Measurements from ENCODE around the gene SIT1. TPM values are rescaled to one million over a fixed set of nuclear protein-coding genes. Genes with fewer than 3 reads are reported as not detected.

SIT1 gene
- total RNA-seq, 2 experiments from 2014 or later = 62.0 to 63.7 TPM

- ChIA-PET POLR2A (interaction anchor here (0.6 kb wide), 1 partner anchor 82 kb away, joined by 3 read pairs; no protein-coding TSS in a partner anchor), CTCF (interaction anchor here (0.6 to 1.4 kb wide), 2 partner anchors 11 to 17 kb away, joined by 4 to 5 read pairs; no protein-coding TSS in a partner anchor)
Measured at GRCh38 chr9:35627575-35627974, 23.2 kb downstream of the SIT1 start.

- ChIA-PET CTCF (interaction anchor here (0.8 to 3.0 kb wide), 12 partner anchors 7 to 262 kb away, joined by 3 to 17 read pairs (median 4); partner anchors contain the start of genes CCDC107, RMRP, SIT1 and TESK1), POLR2A (interaction anchor here (0.6 to 2.5 kb wide), 6 partner anchors 9 to 38 kb away, joined by 3 to 10 read pairs (median 6); partner anchors contain the start of genes CCDC107, RMRP and SIT1)
Measured at GRCh38 chr9:35619800-35620158, 31.0 kb downstream of the SIT1 start.

- ChIA-PET POLR2A (interaction anchor here (0.7 to 2.5 kb wide), 6 partner anchors 8 to 46 kb away, joined by 3 to 10 read pairs (median 6); partner anchors contain the start of genes CCDC107, RMRP and SIT1), CTCF (interaction anchor here (0.5 to 3.9 kb wide), 14 partner anchors 7 to 263 kb away, joined by 3 to 25 read pairs (median 5); partner anchors contain the start of genes CCDC107, RMRP, SIT1 and TESK1)
Measured at GRCh38 chr9:35618854-35619799, 31.6 kb downstream of the SIT1 start.

- ChIA-PET CTCF (interaction anchor here (1.4 to 3.9 kb wide), 4 partner anchors 8 to 32 kb away, joined by 3 to 25 read pairs (median 13); partner anchors contain the start of genes SIT1 and TESK1), POLR2A (interaction anchor here (0.7 kb wide), 1 partner anchor 46 kb away, joined by 3 read pairs; no protein-coding TSS in a partner anchor)
Measured at GRCh38 chr9:35618325-35618727, 32.4 kb downstream of the SIT1 start, which contains the start of gene CD72. Gene CD72 (minus strand): TSS chr9:35618413. CDS start chr9:35618303, 110 bp downstream.

GRCh38 chr9:35617548-35617947, 33.2 kb downstream of the SIT1 start:
- ChIA-PET POLR2A (interaction anchor here (0.6 to 1.3 kb wide), 5 partner anchors 12 to 110 kb away, joined by 3 to 4 read pairs (median 3); partner anchors contain the start of gene TESK1), CTCF (interaction anchor here (0.7 to 3.9 kb wide), 6 partner anchors 9 to 139 kb away, joined by 3 to 25 read pairs (median 4); partner anchors contain the start of gene TESK1)

GRCh38 chr9:35616681-35617459, 33.9 kb downstream of the SIT1 start:
- ChIA-PET CTCF (interaction anchor here (0.5 to 3.9 kb wide), 10 partner anchors 9 to 514 kb away, joined by 3 to 25 read pairs (median 3); partner anchors contain the start of genes STOML2 and TESK1), POLR2A (interaction anchor here (0.6 to 1.3 kb wide), 5 partner anchors 11 to 110 kb away, joined by 3 to 4 read pairs (median 3); partner anchors contain the start of gene TESK1)

GRCh38 chr9:35615981-35616680, 34.6 kb downstream of the SIT1 start:
- ChIA-PET CTCF (interaction anchor here (0.5 to 3.9 kb wide), 10 partner anchors 10 to 513 kb away, joined by 3 to 25 read pairs (median 3); partner anchors contain the start of genes STOML2 and TESK1), POLR2A (no interaction called here)

GRCh38 chr9:35612843-35613242, 37.9 kb downstream of the SIT1 start:
- CTCF ChIA-PET = interaction anchor here (1.2 to 2.9 kb wide), 4 partner anchors 7 to 33 kb away, joined by 3 to 10 read pairs (median 4); no protein-coding TSS in a partner anchor
- POLR2A ChIA-PET = no interaction called here

- ChIA-PET CTCF (interaction anchor here (0.9 to 2.9 kb wide), 6 partner anchors 8 to 85 kb away, joined by 3 to 11 read pairs (median 4); no protein-coding TSS in a partner anchor), POLR2A (interaction anchor here (0.9 kb wide), 1 partner anchor 46 kb away, joined by 4 read pairs; the partner anchor contains the start of genes CCDC107 and RMRP)
Measured at GRCh38 chr9:35612066-35612465, 38.7 kb downstream of the SIT1 start.

- ChIA-PET CTCF (interaction anchor here (0.7 to 2.9 kb wide), 13 partner anchors 8 to 146 kb away, joined by 3 to 11 read pairs (median 4); partner anchors contain the start of genes RMRP and TPM2), POLR2A (interaction anchor here (0.9 to 1.0 kb wide), 3 partner anchors 8 to 47 kb away, joined by 4 to 9 read pairs (median 5); partner anchors contain the start of genes CCDC107 and RMRP)
Measured at GRCh38 chr9:35611230-35611797, 39.4 kb downstream of the SIT1 start.

GRCh38 chr9:35609820-35610163, 40.9 kb downstream of the SIT1 start:
- POLR2A ChIA-PET = no interaction called here
- CTCF ChIA-PET = interaction anchor here (1.2 to 2.1 kb wide), 3 partner anchors 9 to 87 kb away, joined by 3 to 11 read pairs (median 8); no protein-coding TSS in a partner anchor

GRCh38 chr9:35609001-35609819, 41.5 kb downstream of the SIT1 start:
- CTCF ChIA-PET = interaction anchor here (0.5 to 1.8 kb wide), 3 partner anchors 8 to 643 kb away, joined by 3 to 6 read pairs (median 5); no protein-coding TSS in a partner anchor
- POLR2A ChIA-PET = interaction anchor here (0.6 kb wide), 1 partner anchor 648 kb away, joined by 4 read pairs; no protein-coding TSS in a partner anchor

GRCh38 chr9:35608221-35608620, 42.5 kb downstream of the SIT1 start:
- CTCF ChIA-PET = interaction anchor here (1.2 to 1.8 kb wide), 2 partner anchors 9 to 37 kb away, joined by 3 to 6 read pairs; no protein-coding TSS in a partner anchor
- POLR2A ChIA-PET = interaction anchor here (0.5 to 0.6 kb wide), 2 partner anchors 24 to 649 kb away, joined by 4 read pairs; no protein-coding TSS in a partner anchor

- CTCF ChIA-PET = interaction anchor here (0.5 to 1.0 kb wide), 2 partner anchors 19 to 39 kb away, joined by 3 read pairs; no protein-coding TSS in a partner anchor
Measured at GRCh38 chr9:35606726-35607125, 44.0 kb downstream of the SIT1 start.

GRCh38 chr9:35606138-35606504, 44.6 kb downstream of the SIT1 start:
- CTCF ChIA-PET = interaction anchor here (0.7 to 1.0 kb wide), 3 partner anchors 11 to 40 kb away, joined by 3 read pairs; no protein-coding TSS in a partner anchor
- POLR2A ChIA-PET = interaction anchor here (0.9 to 1.0 kb wide), 2 partner anchors 11 to 51 kb away, joined by 3 to 4 read pairs; no protein-coding TSS in a partner anchor

More at GRCh38 chr9:35606726-35607125, 44.0 kb downstream of the SIT1 start:
- POLR2A ChIA-PET = no interaction called here
